ENCODE results near the gene GABRG2. TPM values are rescaled to one million over a fixed set of nuclear protein-coding genes. Genes with fewer than 3 reads are reported as not detected.

Gene GABRG2
- polyA plus RNA-seq, 3 donors = 0.03 to 0.26 (median 0.18) TPM

- no peak for DNase-seq
Observed at GRCh38 chr5:162189719-162190118, 122.1 kb downstream of the GABRG2 start.

- no peak for DNase-seq
Observed at GRCh38 chr5:162193012-162193411, 125.4 kb downstream of the GABRG2 start.

- DNase-seq = no peak
Observed at GRCh38 chr5:162196351-162196750, 128.8 kb downstream of the GABRG2 start.

GRCh38 chr5:162202285-162202880 is 134.8 kb downstream of the GABRG2 start:
- no peak for DNase-seq

Other genes with a start within 250 kb of the GABRG2 start
- under 1 TPM in 1 of 3 donors, not detected in 2; 0.14 TPM for gene GABRA1, start 219.7 kb upstream of the GABRG2 start, polyA plus RNA-seq (ENCODE audit: insufficient read length in 3 of 3)

All from renal pelvis (tissue), 4 donors.